Neutrophil (primary cell): ENCODE measurements around the gene BICRA.
A peak's percentile ranks its signal among the peaks of the same experiment; 100 is the strongest.

Source experiments
- H3K27ac ChIP-seq: fragments of 200-600 bp; sonication (generic); 2 replicates; pipeline ENCODE4 v1.5.1; 2016; ENCODE audit warnings: mild to moderate bottlenecking, moderate library complexity
- H3K27me3 ChIP-seq: fragments of 200-600 bp; sonication (generic); 2 replicates; pipeline ENCODE4 v1.6.0; 2016; ENCODE audit warnings: mild to moderate bottlenecking
- H3K36me3 ChIP-seq: fragments of 200-600 bp; sonication (generic); 2 replicates; pipeline ENCODE4 v1.5.1; 2017
- H3K4me1 ChIP-seq, 2 experiments: fragments of 200-600 bp in 1 of 2; sonication (generic) in 1 of 2; 1 replicate in 1 of 2; 2 replicates in 1 of 2; pipeline versions ENCODE4 v1.5.1 to v1.6.1; 2013 to 2016; ENCODE audit warnings: low read depth in 1 of 2, low read length in 1 of 2, mild to moderate bottlenecking in 1 of 2, moderate library complexity in 1 of 2; ENCODE audit not compliant: control insufficient read depth in 1 of 2, insufficient read depth in 1 of 2
- H3K4me3 ChIP-seq, 2 experiments: fragments of 200-600 bp in 1 of 2; sonication (generic) in 1 of 2; 1 replicate in 1 of 2; 2 replicates in 1 of 2; pipeline ENCODE4 v1.5.1; 2013 to 2016; ENCODE audit warnings: low read depth in 1 of 2, low read length in 1 of 2, mild to moderate bottlenecking in 1 of 2, moderate library complexity in 1 of 2
- H3K9me3 ChIP-seq: fragments of 200-600 bp; sonication (generic); 2 replicates; pipeline ENCODE4 v1.5.1; 2016
- TF ChIP-seq, protein P1 (sequence below): fragments of 200-600 bp; sonication (generic); IDR thresholded peaks from 2 replicates; pipeline ENCODE4 v1.5.1; 2016; ENCODE audit warnings: antibody characterized with exemption

Gene BICRA

DNA sequence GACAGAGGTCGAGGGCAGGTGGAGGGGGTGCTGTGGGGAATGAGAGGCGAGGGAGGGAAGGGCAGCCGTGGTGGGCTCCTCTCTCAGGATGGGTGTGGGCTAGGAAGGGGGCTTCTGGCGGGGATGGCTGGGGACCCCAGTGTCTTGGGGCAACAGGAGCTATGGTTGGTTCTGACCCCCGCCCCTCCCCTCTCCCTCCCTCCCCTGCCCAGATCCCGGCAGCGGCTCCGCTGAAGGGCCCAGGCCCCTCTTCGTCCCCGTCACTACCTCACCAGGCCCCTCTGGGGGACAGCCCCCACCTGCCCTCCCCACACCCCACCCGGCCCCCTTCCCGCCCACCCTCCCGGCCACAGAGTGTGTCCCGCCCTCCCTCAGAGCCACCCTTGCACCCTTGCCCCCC lies 85.0 kb downstream of the BICRA start:
- H3K4me3 ChIP-seq, result no peak overlapping the region
- H3K9me3 ChIP-seq, result no peaks in the 10 kb centered on the region
- TF ChIP-seq, protein P1, sequence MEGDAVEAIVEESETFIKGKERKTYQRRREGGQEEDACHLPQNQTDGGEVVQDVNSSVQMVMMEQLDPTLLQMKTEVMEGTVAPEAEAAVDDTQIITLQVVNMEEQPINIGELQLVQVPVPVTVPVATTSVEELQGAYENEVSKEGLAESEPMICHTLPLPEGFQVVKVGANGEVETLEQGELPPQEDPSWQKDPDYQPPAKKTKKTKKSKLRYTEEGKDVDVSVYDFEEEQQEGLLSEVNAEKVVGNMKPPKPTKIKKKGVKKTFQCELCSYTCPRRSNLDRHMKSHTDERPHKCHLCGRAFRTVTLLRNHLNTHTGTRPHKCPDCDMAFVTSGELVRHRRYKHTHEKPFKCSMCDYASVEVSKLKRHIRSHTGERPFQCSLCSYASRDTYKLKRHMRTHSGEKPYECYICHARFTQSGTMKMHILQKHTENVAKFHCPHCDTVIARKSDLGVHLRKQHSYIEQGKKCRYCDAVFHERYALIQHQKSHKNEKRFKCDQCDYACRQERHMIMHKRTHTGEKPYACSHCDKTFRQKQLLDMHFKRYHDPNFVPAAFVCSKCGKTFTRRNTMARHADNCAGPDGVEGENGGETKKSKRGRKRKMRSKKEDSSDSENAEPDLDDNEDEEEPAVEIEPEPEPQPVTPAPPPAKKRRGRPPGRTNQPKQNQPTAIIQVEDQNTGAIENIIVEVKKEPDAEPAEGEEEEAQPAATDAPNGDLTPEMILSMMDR, result no peak
- H3K4me1 ChIP-seq, result no peaks in the 10 kb centered on the region
- no peaks in the 10 kb centered on the region for H3K27me3 ChIP-seq
- H3K36me3 ChIP-seq, result peaks cover 78% of the 10 kb centered on the region
- H3K27ac ChIP-seq, result no peak overlapping the region

- H3K36me3 ChIP-seq, result peaks cover 86% of the 10 kb centered on the region
- no peaks in the 10 kb centered on the region for H3K27me3 ChIP-seq
- no peak overlapping the region for H3K4me3 ChIP-seq
- no peak overlapping the region for H3K27ac ChIP-seq
- TF ChIP-seq, protein P1, result no peak
- H3K9me3 ChIP-seq, result no peaks in the 10 kb centered on the region
- no peaks in the 10 kb centered on the region for H3K4me1 ChIP-seq
Measured at GRCh38 chr19:47694466-47695273, 85.7 kb downstream of the BICRA start.

GRCh38 chr19:47695533-47696262 lies 86.8 kb downstream of the BICRA start:
- Histone ChIP-seq H3K4me3 (no peak overlapping the region), H3K27me3 (no peaks in the 10 kb centered on the region), H3K4me1 (no peaks in the 10 kb centered on the region), H3K9me3 (no peaks in the 10 kb centered on the region), H3K36me3 (peaks cover 90% of the 10 kb centered on the region), H3K27ac (no peak overlapping the region)
- TF ChIP-seq, protein P1, result no peak

- TF ChIP-seq, protein P1, result no peak
- H3K27ac ChIP-seq, result no peak overlapping the region
- H3K4me3 ChIP-seq, result no peak overlapping the region
- H3K9me3 ChIP-seq, result no peaks in the 10 kb centered on the region
- H3K4me1 ChIP-seq, result no peaks in the 10 kb centered on the region
- no peaks in the 10 kb centered on the region for H3K27me3 ChIP-seq
- peaks cover 92% of the 10 kb centered on the region for H3K36me3 ChIP-seq
Measured at GRCh38 chr19:47696635-47697034, 87.7 kb downstream of the BICRA start.

- H3K36me3 ChIP-seq, result peaks cover 91% of the 10 kb centered on the region
- H3K9me3 ChIP-seq, result no peaks in the 10 kb centered on the region
- TF ChIP-seq, protein P1, result peak; percentile 76
- H3K27ac ChIP-seq, result no peak overlapping the region
- no peaks in the 10 kb centered on the region for H3K4me1 ChIP-seq
- H3K27me3 ChIP-seq, result no peaks in the 10 kb centered on the region
- H3K4me3 ChIP-seq, result no peak overlapping the region
Measured at GRCh38 chr19:47697863-47698609, 89.1 kb downstream of the BICRA start.
